Suprapubic skin (tissue), 4 donors: ENCODE results near the gene SPOCK2.

Source experiments
- POLR2A ChIP-seq, 2 donors: fragments of 450-650 bp; IDR thresholded peaks; one replicate each; pipeline ENCODE4 v1.6.1; 2017; ENCODE audit warnings: antibody characterized with exemption in 2 of 2, mild to moderate bottlenecking in 2 of 2, moderate library complexity in 2 of 2
- POLR2AphosphoS5 ChIP-seq, 3 donors: sonication (generic); formaldehyde crosslinking; IDR thresholded peaks; one replicate each; pipeline ENCODE4 v1.6.1; 2017; ENCODE audit warnings: antibody characterized with exemption in 3 of 3
- TF ChIP-seq, protein P1 (sequence below), 2 donors: fragments of 200-600 bp in 1 of 2; fragments of 450-650 bp in 1 of 2; sonication (generic) in 1 of 2; IDR thresholded peaks; one replicate each; pipeline ENCODE4 v1.5.1; 2016 to 2019; ENCODE audit warnings: antibody characterized with exemption in 2 of 2, mild to moderate bottlenecking in 1 of 2, moderate library complexity in 1 of 2

DNA sequence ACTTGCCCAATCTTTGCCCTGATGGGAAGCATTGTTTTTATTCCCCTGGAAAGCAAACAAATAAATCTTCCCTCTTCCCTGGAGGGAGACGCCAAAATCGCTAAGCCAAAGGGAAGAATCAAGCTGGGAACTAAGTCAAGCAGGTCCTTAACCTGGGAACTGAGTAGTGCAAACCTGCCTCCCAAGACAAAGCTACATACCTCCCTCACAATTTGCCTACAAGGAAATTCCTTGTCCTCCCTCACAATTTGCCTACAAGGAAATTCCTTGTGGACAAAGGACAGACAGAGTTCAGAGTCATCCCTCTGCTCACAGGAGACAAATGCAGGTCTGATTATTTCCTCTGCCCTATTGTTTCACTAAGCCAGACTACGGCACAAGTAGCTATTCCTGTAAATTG, 50.5 kb downstream of the SPOCK2 start:
- TF ChIP-seq, protein P1, sequence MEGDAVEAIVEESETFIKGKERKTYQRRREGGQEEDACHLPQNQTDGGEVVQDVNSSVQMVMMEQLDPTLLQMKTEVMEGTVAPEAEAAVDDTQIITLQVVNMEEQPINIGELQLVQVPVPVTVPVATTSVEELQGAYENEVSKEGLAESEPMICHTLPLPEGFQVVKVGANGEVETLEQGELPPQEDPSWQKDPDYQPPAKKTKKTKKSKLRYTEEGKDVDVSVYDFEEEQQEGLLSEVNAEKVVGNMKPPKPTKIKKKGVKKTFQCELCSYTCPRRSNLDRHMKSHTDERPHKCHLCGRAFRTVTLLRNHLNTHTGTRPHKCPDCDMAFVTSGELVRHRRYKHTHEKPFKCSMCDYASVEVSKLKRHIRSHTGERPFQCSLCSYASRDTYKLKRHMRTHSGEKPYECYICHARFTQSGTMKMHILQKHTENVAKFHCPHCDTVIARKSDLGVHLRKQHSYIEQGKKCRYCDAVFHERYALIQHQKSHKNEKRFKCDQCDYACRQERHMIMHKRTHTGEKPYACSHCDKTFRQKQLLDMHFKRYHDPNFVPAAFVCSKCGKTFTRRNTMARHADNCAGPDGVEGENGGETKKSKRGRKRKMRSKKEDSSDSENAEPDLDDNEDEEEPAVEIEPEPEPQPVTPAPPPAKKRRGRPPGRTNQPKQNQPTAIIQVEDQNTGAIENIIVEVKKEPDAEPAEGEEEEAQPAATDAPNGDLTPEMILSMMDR (IDR thresholded peaks at IDR 0.05): no peak
- TF ChIP-seq POLR2A (IDR thresholded peaks at IDR 0.05) (no peak), POLR2AphosphoS5 (IDR thresholded peaks at IDR 0.05) (no peak)
